Keratinocyte (primary cell): ENCODE results near the gene TMEM69. TPM values are rescaled to one million over a fixed set of nuclear protein-coding genes. Genes with fewer than 3 reads are reported as not detected.
A peak's percentile ranks its signal among the peaks of the same experiment; 100 is the strongest.

Experiments
- DNase-seq: peaks from one replicate; pipeline ENCODE4 v3.0.0-alpha.2; 2011; ENCODE audit warnings: low read depth, missing footprints, low spot score
- FAIRE-seq: peaks from 2 replicates; lab custom pipeline; 2011; peaks lifted over from hg19 to GRCh38; lab: Jason Lieb, UNC
- H2AFZ ChIP-seq: 2 replicates; pipeline ENCODE4 v1.6.0; 2012; ENCODE audit warnings: low read length, control low read depth, inconsistent platforms; ENCODE audit not compliant: control insufficient read depth
- H3K27ac ChIP-seq: 2 replicates; pipeline ENCODE4 v1.5.1; 2011; ENCODE audit warnings: low read length; ENCODE audit not compliant: control insufficient read depth, insufficient read depth
- H3K27me3 ChIP-seq: 3 replicates; pipeline ENCODE4 v1.6.0; 2011; ENCODE audit warnings: low read length; ENCODE audit not compliant: control insufficient read depth, insufficient read depth; ENCODE audit errors: extremely low read depth
- H3K36me3 ChIP-seq, 2 experiments: 2 replicates in 1 of 2; 3 replicates in 1 of 2; pipeline ENCODE4 v1.5.1; 2011; ENCODE audit warnings: low read length in 2 of 2, mild to moderate bottlenecking in 1 of 2; ENCODE audit not compliant: control insufficient read depth in 2 of 2, insufficient read depth in 2 of 2; ENCODE audit errors: extremely low read depth in 1 of 2
- H3K4me1 ChIP-seq: 3 replicates; pipeline ENCODE4 v1.5.1; 2011; ENCODE audit warnings: low read length; ENCODE audit not compliant: control insufficient read depth, insufficient read depth; ENCODE audit errors: extremely low read depth
- H3K4me2 ChIP-seq: 3 replicates; pipeline ENCODE4 v1.6.0; 2011; ENCODE audit warnings: low read depth, low read length; ENCODE audit not compliant: control insufficient read depth, insufficient read depth; ENCODE audit errors: extremely low read depth
- H3K4me3 ChIP-seq, 3 experiments: fragments of 200-600 bp in 1 of 3; sonication (generic) in 1 of 3; 2 replicates in 2 of 3; 3 replicates in 1 of 3; pipeline ENCODE4 v1.5.1; 2011 to 2016; ENCODE audit warnings: low read length in 3 of 3, mild to moderate bottlenecking in 3 of 3, control low read depth in 2 of 3, inconsistent platforms in 1 of 3, low read depth in 1 of 3, mixed read lengths in 1 of 3, mixed run types in 1 of 3, moderate library complexity in 1 of 3; ENCODE audit not compliant: control insufficient read depth in 2 of 3, insufficient read depth in 2 of 3; ENCODE audit errors: extremely low read depth in 1 of 3
- H3K79me2 ChIP-seq: 2 replicates; pipeline ENCODE4 v1.6.0; 2012; ENCODE audit warnings: low read length; ENCODE audit not compliant: control insufficient read depth, insufficient read depth
- H3K9ac ChIP-seq: 3 replicates; pipeline ENCODE4 v1.6.0; 2011; ENCODE audit warnings: low read length; ENCODE audit not compliant: control insufficient read depth, insufficient read depth; ENCODE audit errors: extremely low read depth
- H3K9me1 ChIP-seq: 3 replicates; pipeline ENCODE4 v1.6.0; 2011; ENCODE audit warnings: low read length; ENCODE audit not compliant: control insufficient read depth, insufficient read depth; ENCODE audit errors: extremely low read depth
- H3K9me3 ChIP-seq: 2 replicates; pipeline ENCODE4 v1.5.1; 2012; ENCODE audit warnings: low read depth, low read length; ENCODE audit not compliant: control insufficient read depth
- H4K20me1 ChIP-seq: 3 replicates; pipeline ENCODE4 v1.6.0; 2011; ENCODE audit warnings: low read length; ENCODE audit not compliant: control insufficient read depth, insufficient read depth; ENCODE audit errors: extremely low read depth
- EZH2 ChIP-seq: IDR thresholded peaks from one replicate; pipeline ENCODE4 v1.6.1; 2012; ENCODE audit warnings: inconsistent platforms, mild to moderate bottlenecking, low read length, moderate library complexity
- dilution Hi-C: fragments of 300-500 bp; cut with MboI; formaldehyde crosslinking; loops from one replicate; pipeline ENCODE4 v1.7.0; 2020; ENCODE audit warnings: low sequenced_read_pairs; ENCODE audit not compliant: extremely low pct_ligation_motif_present
- polyA plus RNA-seq, 5 experiments: library from polyadenylated mRNA; depleted of rRNA in 3 of 5; stranded (reverse) in 3 of 5; stranded (forward) in 1 of 5; unstranded in 1 of 5; fragments of >200 nt; gene quantifications; 1 replicate in 1 of 5; 2 replicates in 3 of 5; 3 replicates in 1 of 5; pipeline versions ENCODE4 v1.2.1 to v1.2.3, GENCODE V29; 2011 to 2012; ENCODE audit warnings: missing spikeins in 2 of 5, low read depth in 1 of 5, low replicate concordance in 1 of 5
- TF ChIP-seq, protein P1 (sequence below), 3 experiments: IDR thresholded peaks in 1 of 3; conservative IDR thresholded peaks in 1 of 3; optimal IDR thresholded peaks in 1 of 3; 2 replicates in 2 of 3; 3 replicates in 1 of 3; pipeline versions ENCODE3 to v1.5.1; 2011; ENCODE audit warnings: low read length in 3 of 3, mild to moderate bottlenecking in 3 of 3, moderate library complexity in 2 of 3, control low read depth in 1 of 3, inconsistent platforms in 1 of 3; ENCODE audit not compliant: insufficient read depth in 2 of 3; ENCODE audit errors: extremely low read depth in 1 of 3

The TMEM69 gene
- polyA plus RNA-seq, 1 donor (not counting 4 experiments of a cell fraction or from before 2014, with no cell fraction given): 110 TPM

DNA sequence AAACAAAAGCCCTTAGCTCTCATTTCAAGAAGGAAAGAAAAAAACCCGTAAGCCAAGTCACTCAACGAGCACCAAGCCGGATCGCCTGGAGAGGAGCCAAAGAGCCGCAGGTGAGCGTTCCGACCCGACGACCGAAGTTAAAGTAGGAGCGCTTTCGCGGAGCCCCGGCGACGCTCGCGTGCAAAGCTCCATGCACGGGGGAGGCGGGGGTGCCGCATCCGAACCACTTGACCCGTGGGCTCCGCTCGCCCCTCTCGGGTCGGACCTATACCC lies 2.0 kb upstream of the TMEM69 start:
- peak overlapping the region; percentile 59 for H2AFZ ChIP-seq
- DNase-seq: no peak
- peak overlapping the region; percentile 93 for H3K4me2 ChIP-seq

DNA sequence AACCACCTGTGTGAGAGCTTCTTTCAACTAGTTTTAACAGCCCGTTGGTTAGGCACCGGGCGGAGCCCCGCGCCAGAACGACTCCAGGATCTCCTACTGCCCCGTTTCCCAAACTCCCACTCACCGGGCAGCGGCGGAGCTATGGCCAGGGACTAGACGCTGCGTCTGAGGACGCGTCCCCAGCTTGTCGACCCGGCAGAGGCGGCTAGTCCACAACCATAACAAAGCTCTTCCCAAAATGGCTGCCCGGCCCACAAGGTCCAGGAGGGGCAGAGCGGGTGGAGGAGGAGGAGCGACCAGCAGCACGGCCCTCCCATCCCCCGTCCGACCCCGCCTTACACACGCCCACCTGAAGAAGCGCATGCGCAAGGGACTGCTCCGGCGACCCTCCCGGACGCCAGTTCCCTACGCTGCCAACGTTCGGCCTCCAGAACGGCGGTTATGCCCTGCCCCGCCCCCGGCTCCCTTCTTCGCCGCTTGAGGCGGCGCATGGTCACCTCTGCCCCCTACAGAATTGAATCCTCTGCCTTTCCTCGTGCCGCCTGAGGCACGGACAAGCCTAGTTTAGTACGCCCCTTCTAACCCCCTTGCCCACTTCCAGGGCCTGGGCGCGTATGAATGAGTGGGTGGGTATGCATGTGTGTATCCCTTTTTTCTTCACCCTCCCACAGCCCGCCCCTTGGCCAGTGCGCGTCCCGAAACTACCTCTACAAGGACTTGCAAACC lies 1.5 kb upstream of the TMEM69 start, which contains the start of gene GPBP1L1:
GPBP1L1 (minus strand) TSS at position 246 of the 726 bp plus-strand sequence. CDS start 27,446 bp downstream, outside the sequence.
- H3K27me3 ChIP-seq: no peaks in the 10 kb centered on the region
- peak within 1 kb of the TSS; percentile 99 for H3K27ac ChIP-seq
- peak within 1 kb of the TSS; percentile 94 for H3K9ac ChIP-seq
- no peak for TF ChIP-seq EZH2
- TF ChIP-seq, protein P1, sequence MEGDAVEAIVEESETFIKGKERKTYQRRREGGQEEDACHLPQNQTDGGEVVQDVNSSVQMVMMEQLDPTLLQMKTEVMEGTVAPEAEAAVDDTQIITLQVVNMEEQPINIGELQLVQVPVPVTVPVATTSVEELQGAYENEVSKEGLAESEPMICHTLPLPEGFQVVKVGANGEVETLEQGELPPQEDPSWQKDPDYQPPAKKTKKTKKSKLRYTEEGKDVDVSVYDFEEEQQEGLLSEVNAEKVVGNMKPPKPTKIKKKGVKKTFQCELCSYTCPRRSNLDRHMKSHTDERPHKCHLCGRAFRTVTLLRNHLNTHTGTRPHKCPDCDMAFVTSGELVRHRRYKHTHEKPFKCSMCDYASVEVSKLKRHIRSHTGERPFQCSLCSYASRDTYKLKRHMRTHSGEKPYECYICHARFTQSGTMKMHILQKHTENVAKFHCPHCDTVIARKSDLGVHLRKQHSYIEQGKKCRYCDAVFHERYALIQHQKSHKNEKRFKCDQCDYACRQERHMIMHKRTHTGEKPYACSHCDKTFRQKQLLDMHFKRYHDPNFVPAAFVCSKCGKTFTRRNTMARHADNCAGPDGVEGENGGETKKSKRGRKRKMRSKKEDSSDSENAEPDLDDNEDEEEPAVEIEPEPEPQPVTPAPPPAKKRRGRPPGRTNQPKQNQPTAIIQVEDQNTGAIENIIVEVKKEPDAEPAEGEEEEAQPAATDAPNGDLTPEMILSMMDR (optimal IDR thresholded peaks at IDR 0.05 in 1 of 3, IDR thresholded peaks at IDR 0.05 in 1 of 3, conservative IDR thresholded peaks at IDR 0.05 in 1 of 3; ENCODE audit: extremely low read depth in 1 of 3, insufficient read depth in 2 of 3, low read length in 3 of 3): no peak
- H3K36me3 ChIP-seq: peaks cover 0 to 2% of the 10 kb centered on the region in 2 experiments
- H4K20me1 ChIP-seq: no peaks in the 10 kb centered on the region
- dilution Hi-C loops: loop anchor here (25.0 kb wide), 1 partner anchor 176 kb away; no protein-coding TSS in a partner anchor
- peak within 1 kb of the TSS; percentile 94 for H2AFZ ChIP-seq
- no peaks in the 10 kb centered on the region for H3K9me1 ChIP-seq
- DNase-seq (peak; percentile 86), FAIRE-seq (peak; percentile 80)
- H3K4me3 ChIP-seq: peak within 1 kb of the TSS; percentile 72 to 100 (median 100)
- H3K4me1 ChIP-seq: peaks cover 18% of the 10 kb centered on the region
- H3K9me3 ChIP-seq: no peaks in the 10 kb centered on the region
- H3K79me2 ChIP-seq: peaks cover 84% of the 10 kb centered on the region
- H3K4me2 ChIP-seq: peak within 1 kb of the TSS; percentile 100

More for the DNA sequence above, 2.0 kb upstream of the TMEM69 start:
- Histone ChIP-seq H3K9me1 (no peaks in the 10 kb centered on the region), H3K79me2 (peaks cover 84% of the 10 kb centered on the region), H3K4me1 (peaks cover 20% of the 10 kb centered on the region), H3K36me3 (no peaks in the 10 kb centered on the region), H3K9me3 (no peaks in the 10 kb centered on the region), H3K27me3 (no peaks in the 10 kb centered on the region), H3K27ac (peak overlapping the region; percentile 99), H3K9ac (peak overlapping the region; percentile 94), H3K4me3 (peak overlapping the region; percentile 72 to 100 (median 100)), H4K20me1 (no peaks in the 10 kb centered on the region)
- TF ChIP-seq, protein P1 (optimal IDR thresholded peaks at IDR 0.05 in 1 of 3, IDR thresholded peaks at IDR 0.05 in 1 of 3, conservative IDR thresholded peaks at IDR 0.05 in 1 of 3; ENCODE audit: extremely low read depth in 1 of 3, insufficient read depth in 2 of 3, low read length in 3 of 3): no peak
- no peak for TF ChIP-seq EZH2
- no peak for FAIRE-seq
- dilution Hi-C loops: loop anchor here (25.0 kb wide), 1 partner anchor 176 kb away; no protein-coding TSS in a partner anchor
